ENCODE results near the gene SLC36A3.
"Not testable (repeated sequence)": the region's sequence is repeated elsewhere in the genome, so short reads cannot be mapped to it uniquely, and the experiment has no call there.

SLC36A3 gene

DNA sequence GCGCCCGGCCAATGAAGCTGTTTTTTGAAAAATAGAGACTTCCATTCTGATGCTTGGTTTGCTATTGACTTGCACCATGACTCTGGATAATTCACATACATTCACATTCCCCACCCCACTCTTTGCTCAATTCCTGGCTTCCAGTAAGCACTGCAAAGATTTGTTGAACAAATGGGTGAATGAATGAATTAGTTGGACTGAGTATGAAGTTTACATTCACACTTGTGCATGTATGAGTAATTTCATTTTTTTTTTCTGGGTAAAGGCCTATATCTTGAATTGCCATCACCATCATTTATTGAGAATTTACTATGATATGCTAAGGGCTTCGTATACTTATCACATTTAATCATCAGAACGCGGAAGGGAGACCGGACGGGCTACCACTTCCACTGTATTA lies 65.9 kb downstream of the SLC36A3 start:
- no peak for DNase-seq

DNA sequence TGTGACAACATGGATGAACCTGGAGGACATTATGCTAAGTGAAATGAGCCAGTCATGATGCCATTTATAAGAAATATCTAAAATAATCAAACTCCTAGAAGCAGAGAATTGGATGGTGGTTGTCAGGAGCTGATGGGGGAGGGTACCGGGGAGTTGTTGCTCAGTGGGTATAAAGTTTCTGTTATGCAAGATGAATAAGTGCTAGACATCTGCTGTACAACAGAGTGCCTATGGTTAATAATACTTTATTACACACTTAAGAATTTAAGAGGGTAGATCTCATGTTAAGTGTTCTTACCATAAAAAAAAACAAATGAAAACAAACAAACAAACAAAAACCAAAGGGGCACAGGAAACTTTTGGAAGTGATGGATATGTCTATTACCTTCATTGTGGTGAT lies 66.7 kb downstream of the SLC36A3 start:
- DNase-seq = no peak

DNA sequence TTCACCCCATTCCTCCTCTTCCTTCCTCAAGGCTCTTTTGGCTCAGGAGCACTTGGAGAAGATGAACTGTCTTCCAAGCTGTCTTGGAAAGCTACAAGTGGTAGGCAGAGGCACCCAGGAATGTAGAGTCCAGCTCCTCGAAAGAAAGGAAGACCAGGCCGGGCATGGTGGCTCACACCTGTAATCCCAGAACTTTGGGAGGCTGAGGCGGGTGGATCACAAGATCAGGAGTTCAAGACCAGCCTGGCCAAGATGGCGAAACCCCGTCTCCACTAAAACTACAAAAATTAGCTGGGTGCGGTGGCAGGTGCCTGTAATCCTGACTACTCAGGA lies 68.4 kb downstream of the SLC36A3 start:
- DNase-seq = not testable (repeated sequence)

DNA sequence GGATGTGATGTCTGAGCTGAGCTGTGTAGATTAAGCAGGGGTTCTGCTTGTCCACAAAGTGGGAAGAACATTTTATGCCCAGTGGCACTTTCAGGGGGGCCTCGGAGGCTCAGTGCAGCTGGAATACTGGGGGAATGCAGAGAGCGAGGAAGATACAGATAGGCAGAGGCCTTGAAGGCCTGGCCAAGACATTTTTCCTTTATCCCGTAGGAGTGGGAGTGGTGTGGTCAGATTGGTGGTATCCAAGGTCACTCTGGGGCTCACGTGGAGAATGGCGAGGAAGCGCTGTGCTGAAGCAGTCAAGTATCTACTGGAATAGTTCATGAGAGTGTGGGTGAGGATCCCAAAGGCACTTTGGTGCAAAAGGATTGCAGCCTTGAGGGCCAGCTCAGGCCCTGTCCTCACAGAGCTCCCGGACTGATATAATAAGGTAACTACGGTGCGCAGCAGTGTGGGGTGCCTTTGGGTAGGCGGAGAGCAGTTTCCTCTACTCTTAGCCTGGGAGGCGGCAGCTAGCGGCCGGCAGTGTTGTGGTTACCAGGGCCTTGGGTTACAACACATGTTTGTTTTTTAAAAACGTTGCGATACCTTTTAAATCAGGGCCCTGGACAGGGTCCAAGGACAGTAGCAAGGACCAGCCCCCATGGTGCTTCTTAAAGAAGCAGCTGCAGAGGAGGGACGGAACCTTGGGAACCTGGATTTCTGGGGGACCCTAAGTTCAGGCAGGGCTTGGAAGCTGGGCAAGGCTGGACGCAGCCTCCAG lies 68.9 kb downstream of the SLC36A3 start:
- DNase-seq = no peak

DNA sequence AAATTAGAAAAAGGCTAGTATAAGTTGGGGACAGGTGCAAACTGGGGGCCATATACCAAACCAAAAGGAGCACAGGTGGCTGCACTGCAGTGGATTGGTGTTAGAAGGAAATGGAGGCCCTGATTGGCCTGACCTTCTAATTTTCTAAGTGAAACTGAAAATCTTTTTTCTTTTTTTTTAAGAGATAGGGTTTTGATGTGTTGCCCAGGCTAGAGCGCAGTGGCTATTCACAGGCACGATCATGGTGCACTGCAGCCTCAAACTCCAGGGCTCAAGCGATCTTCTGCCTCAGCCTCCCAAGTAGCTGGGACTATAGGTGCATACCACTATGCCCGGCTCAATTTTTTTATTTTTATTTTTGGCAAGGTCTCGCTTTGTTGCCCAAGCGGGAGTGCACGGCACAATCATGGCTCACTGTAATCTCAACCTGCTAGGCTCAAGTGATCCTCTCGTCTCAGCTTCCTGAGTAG lies 69.9 kb downstream of the SLC36A3 start:
- no peak for DNase-seq

DNA sequence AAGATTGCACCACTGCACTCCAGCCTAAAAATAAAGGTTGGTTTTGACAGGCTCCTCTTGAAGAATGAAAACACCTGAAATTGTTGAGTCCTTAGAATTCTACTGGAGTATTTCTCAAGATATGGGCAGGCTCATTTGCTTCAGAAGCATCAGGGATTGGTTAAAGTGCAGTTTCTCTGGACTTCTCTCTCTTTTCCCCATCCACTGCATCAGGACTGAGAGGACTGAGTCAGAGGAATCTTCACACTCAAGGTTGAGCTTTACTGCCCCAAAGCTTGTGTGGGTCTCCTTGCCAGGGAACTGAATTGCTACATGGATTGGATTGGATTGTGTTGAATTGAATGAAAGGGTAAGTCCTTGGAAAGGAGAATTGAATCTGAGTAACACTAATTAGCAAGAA lies 72.2 kb downstream of the SLC36A3 start:
- DNase-seq = no peak

DNA sequence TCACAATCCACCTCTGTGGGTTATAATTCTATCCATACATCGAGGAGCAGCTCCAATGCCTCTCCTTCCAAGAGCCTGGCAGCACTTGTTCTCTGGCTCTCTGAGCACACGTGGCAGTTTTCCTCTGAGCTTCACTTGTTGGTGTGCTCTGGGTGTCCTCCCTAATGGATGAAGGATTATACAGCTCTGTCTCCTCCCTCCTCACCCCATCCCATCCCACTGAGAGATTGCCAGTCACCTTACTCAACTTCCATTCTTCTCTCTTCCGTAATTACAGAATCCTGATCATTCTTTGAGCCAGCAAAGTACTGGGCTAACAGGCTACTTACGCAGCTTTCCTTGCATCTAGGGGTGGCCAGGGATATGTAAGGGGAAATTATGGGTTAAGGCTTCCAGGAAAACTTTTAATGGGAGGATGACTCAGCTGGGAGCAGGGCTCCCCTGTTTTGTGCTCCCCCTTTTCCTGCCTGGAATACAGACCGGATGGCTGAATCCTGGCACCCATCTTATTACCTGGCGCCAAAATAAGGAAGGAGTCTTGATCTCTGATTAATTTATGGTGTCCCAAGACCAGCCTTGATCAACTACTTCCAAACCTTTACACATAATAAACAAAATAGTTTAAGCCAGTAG lies 73.4 kb downstream of the SLC36A3 start:
- DNase-seq = no peak

DNA sequence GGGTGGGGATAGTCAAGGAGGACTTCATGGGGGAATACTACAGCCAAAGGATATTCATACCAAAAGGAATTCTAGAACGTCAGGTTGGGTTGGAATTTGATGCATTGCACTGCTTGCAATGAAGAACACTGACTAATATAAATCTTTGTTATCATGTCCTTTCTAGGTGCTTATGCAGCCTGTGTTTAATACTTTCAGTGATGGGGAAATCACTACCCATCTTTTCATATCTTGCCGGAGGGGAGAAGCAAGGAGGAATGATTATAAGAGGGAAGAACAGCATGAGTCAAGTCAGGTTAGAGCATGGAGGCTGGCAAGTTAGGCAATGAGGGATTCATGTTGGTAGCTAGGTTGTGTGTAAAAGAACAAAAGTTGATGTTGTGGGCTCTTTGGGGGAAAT lies 74.6 kb downstream of the SLC36A3 start:
- no peak for DNase-seq

DNA sequence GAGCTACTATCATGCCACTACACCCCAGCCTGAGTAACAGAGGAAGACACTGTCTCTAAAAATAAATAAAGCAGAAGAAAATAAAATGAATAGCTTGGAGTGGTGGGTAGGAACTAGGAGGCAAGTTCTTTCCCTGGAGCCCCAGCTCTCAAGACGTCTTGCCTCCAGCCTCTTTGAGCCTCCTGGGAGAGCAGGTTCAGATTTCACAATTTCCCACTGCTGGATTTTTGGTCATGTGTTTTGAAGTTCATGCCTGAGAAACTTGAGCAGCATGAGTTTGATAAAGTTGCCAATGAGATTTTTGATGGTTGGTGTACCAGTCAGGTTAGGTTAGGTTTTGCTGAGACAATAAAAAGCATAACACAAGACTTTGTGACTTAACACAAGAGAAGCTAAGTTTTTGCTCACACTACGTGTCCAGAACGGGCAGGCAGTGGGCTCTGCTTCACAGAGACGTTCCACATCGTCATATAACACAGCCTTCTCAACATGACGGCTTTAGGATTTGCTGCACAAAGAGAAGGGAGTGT lies 75.6 kb downstream of the SLC36A3 start:
- DNase-seq = no peak
